ENCODE measurements around the gene TBX10.

DNA sequence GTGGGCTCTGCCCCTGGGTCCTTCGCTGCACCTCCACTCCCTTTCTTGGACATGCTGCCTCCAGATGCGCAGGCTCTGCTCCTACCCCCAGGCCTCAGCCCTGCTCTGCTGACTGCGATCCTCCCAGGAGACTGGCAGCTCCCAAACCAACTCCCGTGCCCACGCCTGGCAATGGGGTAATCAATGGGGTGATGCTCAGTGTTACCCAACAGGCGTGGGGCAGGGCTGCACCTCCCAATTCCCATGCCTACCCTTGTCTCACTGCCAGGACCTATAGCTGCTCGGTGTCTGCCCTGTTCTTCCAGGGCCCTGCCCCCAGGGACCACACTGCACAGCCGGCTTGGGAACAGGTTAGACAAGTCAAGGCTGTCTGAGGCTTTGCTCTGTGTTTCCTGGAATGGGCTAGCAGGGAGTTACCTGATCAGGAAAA lies 34.9 kb upstream of the TBX10 start, which contains the start of gene ALDH3B2:
- TF ChIP-seq, protein P1, sequence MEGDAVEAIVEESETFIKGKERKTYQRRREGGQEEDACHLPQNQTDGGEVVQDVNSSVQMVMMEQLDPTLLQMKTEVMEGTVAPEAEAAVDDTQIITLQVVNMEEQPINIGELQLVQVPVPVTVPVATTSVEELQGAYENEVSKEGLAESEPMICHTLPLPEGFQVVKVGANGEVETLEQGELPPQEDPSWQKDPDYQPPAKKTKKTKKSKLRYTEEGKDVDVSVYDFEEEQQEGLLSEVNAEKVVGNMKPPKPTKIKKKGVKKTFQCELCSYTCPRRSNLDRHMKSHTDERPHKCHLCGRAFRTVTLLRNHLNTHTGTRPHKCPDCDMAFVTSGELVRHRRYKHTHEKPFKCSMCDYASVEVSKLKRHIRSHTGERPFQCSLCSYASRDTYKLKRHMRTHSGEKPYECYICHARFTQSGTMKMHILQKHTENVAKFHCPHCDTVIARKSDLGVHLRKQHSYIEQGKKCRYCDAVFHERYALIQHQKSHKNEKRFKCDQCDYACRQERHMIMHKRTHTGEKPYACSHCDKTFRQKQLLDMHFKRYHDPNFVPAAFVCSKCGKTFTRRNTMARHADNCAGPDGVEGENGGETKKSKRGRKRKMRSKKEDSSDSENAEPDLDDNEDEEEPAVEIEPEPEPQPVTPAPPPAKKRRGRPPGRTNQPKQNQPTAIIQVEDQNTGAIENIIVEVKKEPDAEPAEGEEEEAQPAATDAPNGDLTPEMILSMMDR (conservative IDR thresholded peaks at IDR 0.05; ENCODE audit: low read length): no peak
- no peak for TF ChIP-seq EZH2phosphoT487 (IDR thresholded peaks at IDR 0.05; ENCODE audit: borderline replicate concordance, low read depth, low read length)

Data from OCI-LY7 (cell line).